Muscle layer of colon (tissue), 2 donors: ENCODE results near the gene HSD17B3.
A peak's percentile ranks its signal among the peaks of the same experiment; 100 is the strongest.

ENCODE experiments used
- H3K27ac ChIP-seq: one replicate; pipeline ENCODE4 v1.7.0; 2013; ENCODE audit warnings: low read depth, mild to moderate bottlenecking, low read length, moderate library complexity
- H3K27me3 ChIP-seq, 2 donors: one replicate each; pipeline ENCODE4 v1.7.0; 2013; ENCODE audit warnings: low read length in 2 of 2, mild to moderate bottlenecking in 2 of 2; ENCODE audit not compliant: insufficient read depth in 2 of 2, control insufficient read depth in 1 of 2
- H3K36me3 ChIP-seq: one replicate; pipeline ENCODE4 v1.7.0; 2013; ENCODE audit warnings: mild to moderate bottlenecking, low read length; ENCODE audit not compliant: insufficient read depth
- H3K4me1 ChIP-seq: one replicate; pipeline ENCODE4 v1.7.0; 2013; ENCODE audit warnings: mild to moderate bottlenecking, low read length; ENCODE audit not compliant: insufficient read depth
- H3K4me3 ChIP-seq, 2 donors: one replicate each; pipeline ENCODE4 v1.7.0; 2013; ENCODE audit warnings: low read length in 2 of 2, low read depth in 1 of 2, mild to moderate bottlenecking in 1 of 2, moderate library complexity in 1 of 2
- H3K9ac ChIP-seq: one replicate; pipeline ENCODE4 v1.7.0; 2013; ENCODE audit warnings: low read length
- H3K9me3 ChIP-seq: one replicate; pipeline ENCODE4 v1.7.0; 2013; ENCODE audit warnings: mild to moderate bottlenecking, low read length
- donor health status: abdominal sarcoma.
- donor health status: Adenocarcinoma of cecum.

HSD17B3 gene

GRCh38 chr9:96188571-96188970 is 113.4 kb downstream of the HSD17B3 start:
- Histone ChIP-seq H3K36me3 (no peaks in the 10 kb centered on the region), H3K27me3 (no peaks in the 10 kb centered on the region), H3K9ac (no peak overlapping the region), H3K27ac (no peak overlapping the region), H3K4me3 (no peak overlapping the region), H3K4me1 (peaks cover 5% of the 10 kb centered on the region), H3K9me3 (peaks cover 8% of the 10 kb centered on the region)

GRCh38 chr9:96187151-96187555 is 114.8 kb downstream of the HSD17B3 start:
- peaks cover 8% of the 10 kb centered on the region for H3K9me3 ChIP-seq
- no peaks in the 10 kb centered on the region for H3K36me3 ChIP-seq
- peaks cover 5% of the 10 kb centered on the region for H3K4me1 ChIP-seq
- H3K27me3 ChIP-seq, result no peaks in the 10 kb centered on the region
- H3K9ac ChIP-seq, result no peak overlapping the region
- peak overlapping the region; percentile 6 for H3K27ac ChIP-seq
- H3K4me3 ChIP-seq, result peak overlapping the region in 1 of 2 donors; percentile 28

- H3K9ac ChIP-seq, result no peak overlapping the region
- H3K27ac ChIP-seq, result peak overlapping the region; percentile 44
- peak overlapping the region in 1 of 2 donors; percentile 28 for H3K4me3 ChIP-seq
- no peaks in the 10 kb centered on the region for H3K27me3 ChIP-seq
- peaks cover 5% of the 10 kb centered on the region for H3K4me1 ChIP-seq
- peaks cover 8% of the 10 kb centered on the region for H3K9me3 ChIP-seq
- H3K36me3 ChIP-seq, result no peaks in the 10 kb centered on the region
Measured at GRCh38 chr9:96186591-96187011, 115.4 kb downstream of the HSD17B3 start.

- no peak overlapping the region for H3K27ac ChIP-seq
- no peaks in the 10 kb centered on the region for H3K27me3 ChIP-seq
Measured at GRCh38 chr9:96185518-96186156, 116.3 kb downstream of the HSD17B3 start.

More at GRCh38 chr9:96185518-96186156, 116.3 kb downstream of the HSD17B3 start:
- Histone ChIP-seq H3K4me1 (peaks cover 5% of the 10 kb centered on the region), H3K9ac (no peak overlapping the region), H3K4me3 (no peak overlapping the region), H3K9me3 (peaks cover 8% of the 10 kb centered on the region), H3K36me3 (no peaks in the 10 kb centered on the region)
